ENCODE measurements around the gene CACNA2D3.

CACNA2D3 gene

GRCh38 chr3:54169524-54169923 lies 47.2 kb downstream of the CACNA2D3 start:
- Histone ChIP-seq H3K4me3 (no peak overlapping the region), H3K36me3 (replicated peaks) (no peaks in the 10 kb centered on the region), H3K4me1 (no peaks in the 10 kb centered on the region), H3K27me3 (ENCODE audit: low read depth) (no peaks in the 10 kb centered on the region), H3K9me3 (no peaks in the 10 kb centered on the region)
- DNase-seq (ENCODE audit: low spot score in 2 of 2): no peak
- in situ Hi-C loops (cut with MboI; ENCODE audit: low sequenced_read_pairs): no loop called here

- H3K4me3 ChIP-seq: no peak overlapping the region
- H3K9me3 ChIP-seq: no peaks in the 10 kb centered on the region
- H3K27me3 ChIP-seq (ENCODE audit: low read depth): no peaks in the 10 kb centered on the region
- H3K4me1 ChIP-seq: no peaks in the 10 kb centered on the region; the same call in 1 of the 2 replicates
- in situ Hi-C loops (cut with MboI; ENCODE audit: low sequenced_read_pairs): no loop called here
- no peaks in the 10 kb centered on the region for H3K36me3 ChIP-seq (replicated peaks)
- DNase-seq (ENCODE audit: low spot score in 2 of 2): no peak
Measured at GRCh38 chr3:54171509-54171908, 49.2 kb downstream of the CACNA2D3 start.

- in situ Hi-C loops (cut with MboI; ENCODE audit: low sequenced_read_pairs): no loop called here
- Histone ChIP-seq H3K4me3 (no peak overlapping the region), H3K36me3 (replicated peaks) (no peaks in the 10 kb centered on the region), H3K9me3 (no peaks in the 10 kb centered on the region), H3K27me3 (ENCODE audit: low read depth) (no peaks in the 10 kb centered on the region), H3K4me1 (no peaks in the 10 kb centered on the region; the same call in 1 of the 2 replicates)
- DNase-seq (ENCODE audit: low spot score in 2 of 2): no peak
Measured at GRCh38 chr3:54171951-54172350, 49.6 kb downstream of the CACNA2D3 start.

GRCh38 chr3:54173371-54173770 lies 51.0 kb downstream of the CACNA2D3 start:
- DNase-seq (ENCODE audit: low spot score in 2 of 2): no peak
- no peak overlapping the region for H3K4me3 ChIP-seq
- no peaks in the 10 kb centered on the region for H3K27me3 ChIP-seq (ENCODE audit: low read depth)
- in situ Hi-C loops (cut with MboI; ENCODE audit: low sequenced_read_pairs): no loop called here
- H3K36me3 ChIP-seq (replicated peaks): no peaks in the 10 kb centered on the region
- H3K4me1 ChIP-seq: no peaks in the 10 kb centered on the region; the same call in 1 of the 2 replicates
- H3K9me3 ChIP-seq: no peaks in the 10 kb centered on the region

GRCh38 chr3:54176106-54176505 lies 53.8 kb downstream of the CACNA2D3 start:
- in situ Hi-C loops (cut with MboI; ENCODE audit: low sequenced_read_pairs): no loop called here
- no peaks in the 10 kb centered on the region for H3K36me3 ChIP-seq (replicated peaks)
- no peak for DNase-seq (ENCODE audit: low spot score in 2 of 2)
- H3K4me3 ChIP-seq: no peak overlapping the region
- H3K9me3 ChIP-seq: no peaks in the 10 kb centered on the region
- H3K4me1 ChIP-seq: no peaks in the 10 kb centered on the region; the same call in 1 of the 2 replicates
- no peaks in the 10 kb centered on the region for H3K27me3 ChIP-seq (ENCODE audit: low read depth)

- Histone ChIP-seq H3K27me3 (ENCODE audit: low read depth) (no peaks in the 10 kb centered on the region), H3K4me1 (no peaks in the 10 kb centered on the region; the same call in 1 of the 2 replicates), H3K4me3 (no peak overlapping the region), H3K36me3 (replicated peaks) (no peaks in the 10 kb centered on the region), H3K9me3 (no peaks in the 10 kb centered on the region)
- no peak for DNase-seq (ENCODE audit: low spot score in 2 of 2)
- in situ Hi-C loops (cut with MboI; ENCODE audit: low sequenced_read_pairs): no loop called here
Measured at GRCh38 chr3:54177816-54178215, 55.5 kb downstream of the CACNA2D3 start.

GRCh38 chr3:54178376-54178775 lies 56.0 kb downstream of the CACNA2D3 start:
- Histone ChIP-seq H3K27me3 (ENCODE audit: low read depth) (no peaks in the 10 kb centered on the region), H3K4me3 (no peak overlapping the region), H3K4me1 (no peaks in the 10 kb centered on the region; the same call in 1 of the 2 replicates), H3K9me3 (no peaks in the 10 kb centered on the region), H3K36me3 (replicated peaks) (no peaks in the 10 kb centered on the region)
- in situ Hi-C loops (cut with MboI; ENCODE audit: low sequenced_read_pairs): no loop called here
- no peak for DNase-seq (ENCODE audit: low spot score in 2 of 2)

GRCh38 chr3:54180921-54181320 lies 58.6 kb downstream of the CACNA2D3 start:
- Histone ChIP-seq H3K36me3 (replicated peaks) (no peaks in the 10 kb centered on the region), H3K4me3 (no peak overlapping the region), H3K27me3 (ENCODE audit: low read depth) (no peaks in the 10 kb centered on the region), H3K4me1 (no peaks in the 10 kb centered on the region; the same call in 1 of the 2 replicates), H3K9me3 (no peaks in the 10 kb centered on the region)
- in situ Hi-C loops (cut with MboI; ENCODE audit: low sequenced_read_pairs): no loop called here
- DNase-seq (ENCODE audit: low spot score in 2 of 2): no peak

GRCh38 chr3:54182242-54182641 lies 59.9 kb downstream of the CACNA2D3 start:
- Histone ChIP-seq H3K27me3 (ENCODE audit: low read depth) (no peaks in the 10 kb centered on the region), H3K4me1 (no peaks in the 10 kb centered on the region), H3K36me3 (replicated peaks) (no peaks in the 10 kb centered on the region), H3K4me3 (no peak overlapping the region), H3K9me3 (no peaks in the 10 kb centered on the region)
- in situ Hi-C loops (cut with MboI; ENCODE audit: low sequenced_read_pairs): no loop called here
- no peak for DNase-seq (ENCODE audit: low spot score in 2 of 2)

GRCh38 chr3:54185740-54186139 lies 63.4 kb downstream of the CACNA2D3 start:
- Histone ChIP-seq H3K4me3 (no peak overlapping the region), H3K36me3 (replicated peaks) (no peaks in the 10 kb centered on the region), H3K27me3 (ENCODE audit: low read depth) (no peaks in the 10 kb centered on the region; the same call in 1 of the 2 replicates), H3K9me3 (no peaks in the 10 kb centered on the region), H3K4me1 (no peaks in the 10 kb centered on the region)
- in situ Hi-C loops (cut with MboI; ENCODE audit: low sequenced_read_pairs): no loop called here
- DNase-seq (ENCODE audit: low spot score in 2 of 2): no peak

- no peaks in the 10 kb centered on the region for H3K9me3 ChIP-seq
- H3K4me1 ChIP-seq: no peaks in the 10 kb centered on the region
- peak; percentile 42 to 83 for DNase-seq (ENCODE audit: low spot score in 2 of 2)
- no peaks in the 10 kb centered on the region; the same call in 1 of the 2 replicates for H3K27me3 ChIP-seq (ENCODE audit: low read depth)
- no peak overlapping the region for H3K4me3 ChIP-seq
- in situ Hi-C loops (cut with MboI; ENCODE audit: low sequenced_read_pairs): no loop called here
- H3K36me3 ChIP-seq (replicated peaks): no peaks in the 10 kb centered on the region
Measured at GRCh38 chr3:54188176-54188791, 65.9 kb downstream of the CACNA2D3 start.

- no peak for DNase-seq (ENCODE audit: low spot score in 2 of 2)
- no peaks in the 10 kb centered on the region; the same call in 1 of the 2 replicates for H3K27me3 ChIP-seq (ENCODE audit: low read depth)
- H3K4me3 ChIP-seq: no peak overlapping the region
- in situ Hi-C loops (cut with MboI; ENCODE audit: low sequenced_read_pairs): no loop called here
- no peaks in the 10 kb centered on the region for H3K36me3 ChIP-seq (replicated peaks)
- H3K9me3 ChIP-seq: no peaks in the 10 kb centered on the region
- H3K4me1 ChIP-seq: no peaks in the 10 kb centered on the region
Measured at GRCh38 chr3:54191220-54191619, 68.9 kb downstream of the CACNA2D3 start.

GRCh38 chr3:54192026-54192425 lies 69.7 kb downstream of the CACNA2D3 start:
- H3K4me3 ChIP-seq: no peak overlapping the region
- no peaks in the 10 kb centered on the region for H3K36me3 ChIP-seq (replicated peaks)
- no peaks in the 10 kb centered on the region; the same call in 1 of the 2 replicates for H3K27me3 ChIP-seq (ENCODE audit: low read depth)
- DNase-seq (ENCODE audit: low spot score in 2 of 2): no peak
- H3K4me1 ChIP-seq: no peaks in the 10 kb centered on the region
- no peaks in the 10 kb centered on the region for H3K9me3 ChIP-seq
- in situ Hi-C loops (cut with MboI; ENCODE audit: low sequenced_read_pairs): no loop called here

- Histone ChIP-seq H3K27me3 (ENCODE audit: low read depth) (no peaks in the 10 kb centered on the region; the same call in 1 of the 2 replicates), H3K4me1 (no peaks in the 10 kb centered on the region), H3K9me3 (no peaks in the 10 kb centered on the region), H3K36me3 (replicated peaks) (no peaks in the 10 kb centered on the region), H3K4me3 (no peak overlapping the region)
- in situ Hi-C loops (cut with MboI; ENCODE audit: low sequenced_read_pairs): no loop called here
- no peak for DNase-seq (ENCODE audit: low spot score in 2 of 2)
Measured at GRCh38 chr3:54193093-54193492, 70.7 kb downstream of the CACNA2D3 start.

Measured in HAP-1 (cell line).